OCI-LY7 (cell line): ENCODE measurements around the gene CDKN2B-AS1.

ENCODE experiments used
- CTCF ChIP-seq: fragments of 200-600 bp; sonication (generic); conservative IDR thresholded peaks from 2 replicates; pipeline ENCODE4 v1.5.1; 2014; ENCODE audit warnings: mild to moderate bottlenecking, antibody characterized with exemption, low read length, moderate library complexity, mixed read lengths
- EZH2phosphoT487 ChIP-seq: fragments of 200-600 bp; sonication (generic); IDR thresholded peaks from 2 replicates; pipeline ENCODE4 v1.6.1; 2018; ENCODE audit warnings: low read depth, borderline replicate concordance, mild to moderate bottlenecking, mixed run types, antibody characterized with exemption, low read length, moderate library complexity, mixed read lengths

- TF ChIP-seq CTCF (no peak), EZH2phosphoT487 (no peak)
These were observed 545 bp downstream of the CDKN2B-AS1 start for GRCh38 chr9:21995006-21995665.
